ENCODE results near the gene ROCK1. TPM values are rescaled to one million over a fixed set of nuclear protein-coding genes. Genes with fewer than 3 reads are reported as not detected.
"Not testable (repeated sequence)": the region's sequence is repeated elsewhere in the genome, so short reads cannot be mapped to it uniquely, and the experiment has no call there.

ROCK1 gene
- total RNA-seq, 1 donor from 2014 or later: 31.4 TPM

DNA sequence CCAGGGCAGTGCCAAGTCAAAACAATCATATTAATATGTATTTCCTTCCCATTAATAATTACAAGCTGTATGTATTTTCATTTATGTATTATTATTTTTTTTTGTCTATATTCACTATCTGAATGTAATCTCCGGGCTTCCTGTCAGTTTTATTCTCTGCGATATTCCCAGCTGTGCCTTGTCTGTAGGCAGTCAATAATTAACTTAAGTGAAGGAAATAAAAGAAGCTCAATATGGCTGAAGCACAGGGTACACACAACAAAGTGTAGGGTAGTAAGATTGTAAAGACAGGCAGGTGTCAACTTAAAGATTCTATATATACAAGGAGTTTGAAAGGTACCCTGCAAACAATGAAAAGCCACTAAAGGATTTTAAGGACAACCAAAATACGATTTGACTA is 122.9 kb downstream of the ROCK1 start:
- intact Hi-C loops (cut with DNase I): no loop called here
- ATAC-seq (ENCODE audit: poor library complexity): no peak
- no peak for DNase-seq

DNA sequence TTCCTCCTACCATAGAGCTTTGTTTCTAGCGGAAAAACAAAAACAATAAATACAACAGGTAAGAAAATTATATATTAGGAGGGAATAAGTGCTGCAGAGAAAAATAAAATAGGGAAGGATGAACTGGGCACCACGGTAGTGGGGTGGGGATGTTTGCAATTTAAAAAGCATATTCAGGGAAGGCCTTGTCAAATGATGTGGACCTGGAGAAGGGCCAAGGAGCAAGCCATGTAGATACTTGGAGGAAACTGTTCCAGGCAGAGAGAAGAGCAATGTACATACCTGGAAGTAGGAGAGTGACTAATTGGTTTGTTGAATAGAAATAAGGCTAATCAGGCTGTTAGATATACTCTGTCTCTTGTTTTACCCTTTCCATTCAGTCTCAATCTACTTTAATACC is 136.5 kb downstream of the ROCK1 start:
- intact Hi-C loops (cut with DNase I): no loop called here
- ATAC-seq (ENCODE audit: poor library complexity): no peak

DNA sequence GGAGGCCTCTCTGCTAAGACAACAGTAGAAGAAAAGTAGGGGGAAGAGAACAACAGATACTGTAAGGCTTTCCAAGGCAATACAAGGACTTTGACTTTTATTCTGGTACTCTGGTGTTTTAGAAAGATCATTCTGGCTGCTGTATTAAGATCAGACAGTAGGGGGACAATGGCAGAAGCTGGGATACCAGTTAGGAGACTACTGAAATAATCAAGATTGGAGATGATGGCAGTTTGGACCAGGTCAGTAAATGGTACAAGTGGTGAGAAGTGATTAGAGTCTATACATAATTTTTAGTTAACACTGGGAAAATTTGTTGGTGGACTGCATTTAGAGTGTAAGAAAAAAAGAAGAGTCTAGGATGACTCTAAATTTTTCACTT is 139.7 kb downstream of the ROCK1 start:
- intact Hi-C loops (cut with DNase I): no loop called here
- ATAC-seq (ENCODE audit: poor library complexity) (no peak), DNase-seq (no peak)

More for the DNA sequence above, 136.5 kb downstream of the ROCK1 start:
- no peak for DNase-seq

DNA sequence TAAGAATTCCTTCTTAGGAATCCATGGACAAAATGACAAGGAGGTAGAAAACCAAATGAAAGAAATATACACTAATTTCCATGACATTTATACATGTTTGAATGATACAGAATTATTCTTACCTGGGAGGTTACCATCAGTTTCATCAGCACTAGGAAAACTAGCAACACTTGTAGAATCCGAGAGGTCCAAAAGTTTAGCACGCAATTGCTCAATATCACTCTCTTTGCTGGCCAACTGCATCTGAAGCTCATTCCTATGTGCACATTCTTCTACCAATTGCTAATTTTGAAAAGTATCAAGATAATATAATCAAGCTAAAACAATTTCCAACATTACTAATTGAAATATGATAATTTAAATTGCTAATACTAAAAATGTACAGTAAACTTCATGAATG is 144.8 kb downstream of the ROCK1 start:
- ATAC-seq (ENCODE audit: poor library complexity): no peak
- intact Hi-C loops (cut with DNase I): no loop called here
- DNase-seq: no peak

DNA sequence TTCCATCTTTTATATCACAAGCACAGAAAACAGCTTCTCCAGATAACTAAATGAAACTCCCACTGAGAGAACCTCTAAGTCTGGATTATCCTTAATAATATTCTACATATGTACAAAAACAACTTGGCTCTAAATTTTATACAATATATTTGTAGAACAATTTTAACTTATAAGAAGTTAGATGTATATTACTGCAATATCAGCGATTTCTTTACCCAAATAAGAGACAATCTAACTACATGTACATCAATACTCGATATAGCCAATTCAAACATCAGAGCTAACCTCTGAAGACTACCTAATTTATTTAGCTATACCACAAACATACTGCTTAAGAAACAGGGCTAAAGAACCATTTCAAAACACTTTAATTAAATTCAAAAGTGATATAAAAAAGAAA is 148.6 kb downstream of the ROCK1 start:
- intact Hi-C loops (cut with DNase I): no loop called here
- ATAC-seq (ENCODE audit: poor library complexity) (no peak), DNase-seq (no peak)

DNA sequence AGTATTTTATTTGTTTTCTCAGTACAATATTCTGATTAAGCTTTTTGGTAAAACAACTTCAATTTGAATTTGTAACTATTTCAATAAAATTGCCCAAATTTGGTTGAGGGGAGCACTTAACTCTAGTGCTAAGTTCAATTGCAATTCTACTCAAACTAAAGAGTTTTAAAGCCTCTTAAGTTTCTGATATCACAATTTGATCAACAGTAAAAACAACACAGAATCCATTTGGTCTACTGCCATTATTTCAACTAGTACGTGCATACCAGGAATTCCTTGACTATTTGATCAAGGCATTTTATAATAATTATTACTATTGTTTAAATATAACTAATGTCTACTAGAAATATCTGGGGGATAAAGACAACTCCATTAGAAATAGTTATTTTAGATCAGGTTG is 150.9 kb downstream of the ROCK1 start:
- ATAC-seq (ENCODE audit: poor library complexity) (no peak), DNase-seq (no peak)
- intact Hi-C loops (cut with DNase I): no loop called here

DNA sequence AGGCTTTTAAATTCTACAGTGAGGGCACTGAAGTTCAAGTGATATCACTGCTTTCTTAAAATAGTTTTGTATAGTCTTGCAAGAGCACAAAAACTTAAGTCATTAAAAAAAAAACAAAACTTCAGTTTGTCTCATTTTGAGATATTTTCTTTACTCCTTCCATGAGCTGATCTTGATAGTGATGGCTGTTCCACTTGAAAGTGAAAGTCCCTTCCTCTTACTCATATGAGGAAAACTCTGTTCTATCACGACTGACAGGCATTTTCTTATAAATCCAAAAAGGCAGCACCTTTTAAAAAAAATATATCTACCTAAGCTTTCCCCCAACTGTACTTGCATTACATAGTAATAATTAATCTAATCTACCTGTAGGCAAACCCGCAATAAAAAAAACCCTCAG is 160.8 kb downstream of the ROCK1 start:
- ATAC-seq (ENCODE audit: poor library complexity); intact Hi-C loops (cut with DNase I); DNase-seq: not testable (repeated sequence)

Other genes starting within 250 kb of the ROCK1 start
- 8.0 TPM for gene GREB1L, start 130.4 kb upstream of the ROCK1 start, total RNA-seq

All from Right ventricle myocardium superior (tissue), 1 donor.